Endothelial cell of umbilical vein (primary cell): ENCODE data around the gene WDR27. TPM values are rescaled to one million over a fixed set of nuclear protein-coding genes. Genes with fewer than 3 reads are reported as not detected.

Source experiments
- BruUV-seq: library from RNA; stranded (reverse); fragments of 400-500 nt; replicated peaks from 2 replicates; lab custom pipeline; 2021; lab: Mats Ljungman, UMichigan
- CTCF ChIA-PET: fragments of 300-600, 350-600 bp; sonication (Branson Sonifier 250); formaldehyde crosslinking; loops from one replicate; lab custom pipeline; 2021; ENCODE audit warnings: antibody characterized with exemption, inconsistent platforms; lab: Charles Lee
- POLR2A ChIA-PET: fragments of 300-600, 350-600 bp; sonication (Branson Sonifier 250); formaldehyde crosslinking; loops from one replicate; lab custom pipeline; 2021; ENCODE audit warnings: antibody characterized with exemption, inconsistent platforms; lab: Charles Lee
- DNase-seq: peaks from one replicate; pipeline ENCODE4 v3.0.0-alpha.2; 2011; ENCODE audit warnings: low read depth, low spot score
- FAIRE-seq: peaks from 2 replicates; lab custom pipeline; 2011; peaks lifted over from hg19 to GRCh38; lab: Jason Lieb, UNC
- H2AFZ ChIP-seq: 2 replicates; pipeline ENCODE4 v1.6.0; 2012; ENCODE audit warnings: low read depth, low read length, control low read depth, inconsistent platforms
- H3K27ac ChIP-seq: 2 replicates; pipeline ENCODE4 v1.5.1; 2011; ENCODE audit warnings: low read depth, mild to moderate bottlenecking, control low read depth, low read length, moderate library complexity; ENCODE audit not compliant: insufficient read depth
- H3K27me3 ChIP-seq, 2 experiments: 2 replicates each; pipeline versions ENCODE4 v1.6.0 to v1.6.1; 2011; ENCODE audit warnings: low read length in 2 of 2, mixed read lengths in 1 of 2; ENCODE audit not compliant: control insufficient read depth in 2 of 2, insufficient read depth in 2 of 2
- H3K36me3 ChIP-seq, 2 experiments: 2 replicates in 1 of 2; 3 replicates in 1 of 2; pipeline ENCODE4 v1.5.1; 2011; ENCODE audit warnings: low read length in 2 of 2, mild to moderate bottlenecking in 1 of 2, moderate library complexity in 1 of 2; ENCODE audit not compliant: control insufficient read depth in 2 of 2, insufficient read depth in 2 of 2; ENCODE audit errors: extremely low read depth in 1 of 2
- H3K4me1 ChIP-seq: 3 replicates; pipeline ENCODE4 v1.5.1; 2011; ENCODE audit warnings: mild to moderate bottlenecking, low read length; ENCODE audit not compliant: control insufficient read depth, insufficient read depth; ENCODE audit errors: extremely low read depth
- H3K4me2 ChIP-seq: 2 replicates; pipeline ENCODE4 v1.6.1; 2011; ENCODE audit warnings: low read length, control low read depth, mixed read lengths; ENCODE audit not compliant: insufficient read depth
- H3K4me3 ChIP-seq, 3 experiments: fragments of 200-600 bp in 1 of 3; sonication (generic), shearing (Covaris generic) in 1 of 3; replicated peaks in 1 of 3; 2 replicates each; pipeline ENCODE4 v1.5.1; 2011 to 2016; ENCODE audit warnings: control low read depth in 3 of 3, low read length in 3 of 3, mild to moderate bottlenecking in 2 of 3, inconsistent platforms in 1 of 3, low read depth in 1 of 3, moderate library complexity in 1 of 3; ENCODE audit not compliant: insufficient read depth in 1 of 3
- H3K79me2 ChIP-seq: 2 replicates; pipeline ENCODE4 v1.6.0; 2012; ENCODE audit warnings: low read length, inconsistent platforms; ENCODE audit not compliant: control insufficient read depth, insufficient read depth
- H3K9ac ChIP-seq: replicated peaks from 2 replicates; pipeline ENCODE3; 2011; ENCODE audit warnings: low read length, control low read depth; ENCODE audit not compliant: insufficient read depth; ENCODE audit errors: extremely low read depth
- H3K9me1 ChIP-seq: replicated peaks from 3 replicates; pipeline ENCODE4 v1.6.0; 2011; ENCODE audit warnings: mild to moderate bottlenecking, low read length; ENCODE audit not compliant: control insufficient read depth, insufficient read depth; ENCODE audit errors: extremely low read depth
- H3K9me3 ChIP-seq: replicated peaks from 2 replicates; pipeline ENCODE4 v1.5.1; 2012; ENCODE audit warnings: low read length, inconsistent platforms; ENCODE audit not compliant: control insufficient read depth, insufficient read depth
- H4K20me1 ChIP-seq: replicated peaks from 2 replicates; pipeline ENCODE3; 2011; ENCODE audit warnings: mild to moderate bottlenecking, low read length; ENCODE audit not compliant: control insufficient read depth, insufficient read depth; ENCODE audit errors: extremely low read depth
- CTCF ChIP-seq, 2 donors: IDR thresholded peaks; 1 replicate in 1 of 2; 2 replicates in 1 of 2; pipeline ENCODE4 v1.5.1; 2011; ENCODE audit warnings: low read length in 2 of 2, mild to moderate bottlenecking in 2 of 2, moderate library complexity in 2 of 2, control low read depth in 1 of 2, inconsistent platforms in 1 of 2, low read depth in 1 of 2; ENCODE audit not compliant: insufficient read depth in 1 of 2; ENCODE audit errors: extremely low read depth in 1 of 2
- FOS ChIP-seq: IDR thresholded peaks from 2 replicates; pipeline ENCODE4 v1.6.1; 2011; ENCODE audit warnings: mild to moderate bottlenecking, low read length, moderate library complexity, borderline replicate concordance; ENCODE audit not compliant: insufficient read depth
- JUN ChIP-seq: IDR thresholded peaks from 2 replicates; pipeline ENCODE4 v1.6.1; 2011; ENCODE audit warnings: borderline replicate concordance, low read depth; ENCODE audit not compliant: insufficient read length, insufficient read depth
- MAX ChIP-seq: IDR thresholded peaks from 2 replicates; pipeline ENCODE4 v1.6.1; 2011; ENCODE audit not compliant: insufficient read depth, insufficient read length
- dilution Hi-C: fragments of 300-500 bp; cut with MboI; formaldehyde crosslinking; loops from one replicate; pipeline ENCODE4 v1.15.0; 2019; ENCODE audit warnings: low sequenced_read_pairs; ENCODE audit not compliant: extremely low pct_ligation_motif_present
- intact Hi-C: fragments of 100-400 bp; cut with micrococcal nuclease; formaldehyde crosslinking; loops from one replicate; pipeline ENCODE4 v1.10.0; 2022
- polyA plus RNA-seq, 4 experiments: library from polyadenylated mRNA; depleted of rRNA in 3 of 4; stranded (reverse) in 3 of 4; unstranded in 1 of 4; fragments of >200 nt; gene quantifications; 2 replicates each; pipeline versions ENCODE4 v1.2.1 to v1.2.3, GENCODE V29; 2011 to 2012; ENCODE audit warnings: missing spikeins in 1 of 4
- total RNA-seq: library from RNA; stranded (reverse); gene quantifications from 2 replicates; pipeline ENCODE4 v1.2.3, GENCODE V29; 2021

Gene WDR27
- total and polyA plus RNA-seq, 2 donors (not counting 3 experiments of a cell fraction or from before 2014, with no cell fraction given): 60.1 to 69.7 TPM

GRCh38 chr6:169518451-169518850 lies 183.4 kb downstream of the WDR27 start:
- H3K9me3 ChIP-seq: no peaks in the 10 kb centered on the region
- H3K79me2 ChIP-seq: no peaks in the 10 kb centered on the region
- dilution Hi-C loops: no loop called here
- no peak for DNase-seq
- H3K4me2 ChIP-seq: no peak overlapping the region
- TF ChIP-seq JUN (no peak), FOS (no peak), CTCF (IDR thresholded peaks at IDR 0.05; ENCODE audit: extremely low read depth in 1 of 2, insufficient read depth in 1 of 2, low read depth in 1 of 2, low read length in 2 of 2) (no peak), MAX (no peak)
- no peaks in the 10 kb centered on the region for H3K36me3 ChIP-seq
- no peak overlapping the region for H2AFZ ChIP-seq
- no peaks in the 10 kb centered on the region for H3K4me1 ChIP-seq
- H3K9ac ChIP-seq: no peak overlapping the region
- H3K27ac ChIP-seq: no peak overlapping the region
- no peaks in the 10 kb centered on the region for H3K9me1 ChIP-seq
- H3K4me3 ChIP-seq: no peak overlapping the region
- CTCF ChIA-PET: interaction anchor here (1.1 kb wide), 1 partner anchor 115 kb away, joined by 3 read pairs; no protein-coding TSS in a partner anchor
- H4K20me1 ChIP-seq: no peaks in the 10 kb centered on the region
- FAIRE-seq: no peak
- POLR2A ChIA-PET: no interaction called here
- H3K27me3 ChIP-seq: no peaks in the 10 kb centered on the region
- no TSS peak for BruUV-seq
- intact Hi-C loops: no loop called here
